Left ventricle myocardium superior (tissue), 1 donor: Measurements from ENCODE around the gene FAM184B. TPM values are rescaled to one million over a fixed set of nuclear protein-coding genes. Genes with fewer than 3 reads are reported as not detected.

ENCODE experiments used
- ATAC-seq: fragments of 200-7000 bp; cut with Tn5 transposase; one replicate; pipeline ENCODE4 v1.9.1; 2020; ENCODE audit warnings: mild to moderate bottlenecking, moderate library complexity
- DNase-seq: peaks from one replicate; pipeline ENCODE4 v3.0.0-alpha.2; 2020
- intact Hi-C: fragments of 100-400 bp; cut with micrococcal nuclease; formaldehyde crosslinking; loops from one replicate; pipeline ENCODE4 v1.11.0; 2022
- long read RNA-seq: library from polyadenylated mRNA; unstranded; transcript quantifications from one replicate; pipeline ENCODE4 v2.0.0, GENCODE V29; 2021
- total RNA-seq: library from RNA; stranded (reverse); fragmentation: NEBNext Ultra II Directional; extraction: Animal tissue kit (Norgen Biotek cat#: 25700); gene quantifications from one replicate; pipeline ENCODE4 v1.2.1, GENCODE V29; 2021
- donor health status: DM: no; HTN: yes; CAD: no; lungs with severe emphysema.

FAM184B gene
- not detected for total RNA-seq
- long read RNA-seq, partial matches to known transcripts, result 0 of 2 reads
- long read RNA-seq, other reads (novel, unspliced or antisense), result 2 of 2 reads

DNA sequence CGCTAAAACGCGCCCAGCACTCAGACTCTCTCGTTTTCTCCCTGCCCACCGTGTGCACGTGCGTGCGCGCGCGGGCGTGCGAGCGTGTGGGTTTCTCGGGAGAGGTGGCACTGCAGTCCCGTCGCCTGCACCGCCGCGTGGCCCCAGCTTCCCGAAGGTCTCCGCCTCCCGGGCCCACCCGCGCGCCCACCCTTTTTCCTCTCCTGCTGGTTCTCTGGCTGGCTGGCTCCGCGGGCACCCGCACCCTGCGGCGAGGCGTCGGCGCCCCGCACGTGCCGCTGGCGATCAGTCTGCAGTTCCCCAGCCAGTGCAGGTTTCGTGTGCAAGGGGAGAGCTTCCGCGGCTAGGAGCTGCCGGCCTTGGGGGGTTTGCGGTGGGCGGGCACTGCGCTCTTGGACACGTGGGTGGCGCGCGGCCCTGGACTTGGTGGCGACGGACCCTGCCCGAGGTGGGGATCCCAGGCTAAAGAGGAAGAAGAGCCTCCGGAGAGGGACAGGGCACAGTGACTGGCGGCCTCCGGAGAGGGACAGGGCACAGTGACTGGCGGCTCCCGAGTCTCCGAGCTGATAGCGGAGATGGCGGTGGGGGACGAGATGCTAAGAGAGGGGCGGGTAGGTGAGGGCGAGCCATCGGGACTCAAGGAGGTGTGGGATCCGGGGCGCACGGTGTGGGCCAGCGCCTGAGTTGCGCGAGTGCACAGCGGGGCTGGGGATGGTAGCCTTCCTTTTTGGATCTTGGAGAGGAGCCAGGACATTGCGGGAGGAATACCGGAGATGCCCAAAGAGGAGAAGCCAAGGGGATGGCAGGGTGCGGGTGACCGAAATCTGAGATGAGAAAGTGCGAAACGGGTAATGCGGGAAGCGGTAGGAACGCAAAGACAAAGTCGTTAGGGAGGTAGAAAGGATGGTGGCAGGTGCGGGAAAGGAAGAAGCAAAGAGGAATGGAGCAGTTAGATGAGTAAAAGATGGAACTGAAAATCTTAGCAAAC lies at the start of gene FAM184B:
TSS of gene FAM184B (minus strand) at position 322 of the 988 bp plus-strand sequence. CDS start 322 bp downstream, outside the sequence.
- no peak for DNase-seq
- ATAC-seq, result peak; percentile 32
- intact Hi-C loops, result no loop called here

DNA sequence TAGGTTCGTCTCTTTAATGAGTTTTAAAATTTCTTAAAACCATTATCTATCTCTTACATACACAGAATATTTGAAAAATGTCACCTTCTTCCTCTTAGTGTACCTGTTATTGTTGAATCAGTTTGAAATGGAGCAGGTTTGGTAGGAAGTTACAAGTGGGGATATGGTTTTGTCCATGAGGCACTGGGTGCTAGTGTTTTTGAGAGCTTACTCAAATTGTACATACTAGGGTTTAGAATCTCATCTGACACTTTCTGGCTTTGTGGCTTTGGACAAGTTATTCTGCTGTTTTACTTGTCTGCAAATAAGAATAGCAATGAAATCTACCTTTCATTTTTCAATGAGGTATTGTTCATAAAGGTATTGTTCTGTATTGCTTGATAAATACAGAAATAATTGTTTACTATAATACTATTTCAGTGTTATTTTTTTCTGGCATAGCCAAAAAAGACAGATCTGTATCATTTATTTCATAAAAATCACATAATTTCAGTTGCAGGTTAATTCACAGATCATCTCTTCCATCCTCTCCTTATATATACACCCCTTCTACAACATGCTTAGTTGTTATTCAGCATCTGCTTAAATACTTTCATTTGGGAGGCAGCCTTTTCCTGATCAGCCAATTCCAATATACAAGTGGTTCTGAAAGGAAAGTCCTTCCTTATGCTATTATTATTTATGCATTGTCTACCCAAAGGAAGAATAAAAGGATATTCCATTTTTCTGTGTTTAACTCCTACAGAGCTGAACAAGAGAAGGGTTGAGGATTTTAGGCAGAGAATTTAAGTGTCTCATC lies 42.6 kb upstream of the FAM184B start:
- no peak for DNase-seq
- intact Hi-C loops, result no loop called here
- no peak for ATAC-seq

- intact Hi-C loops, result loop anchor here (5.0 kb wide), 2 partner anchors 550 to 770 kb away; no protein-coding TSS in a partner anchor
- no peak for ATAC-seq
- no peak for DNase-seq
These were observed 35.6 kb upstream of the FAM184B start for GRCh38 chr4:17817027-17817426.

GRCh38 chr4:17816142-17816541 lies 34.7 kb upstream of the FAM184B start:
- no peak for ATAC-seq
- intact Hi-C loops, result loop anchor here (5.0 kb wide), 2 partner anchors 551 to 771 kb away; no protein-coding TSS in a partner anchor
- DNase-seq, result no peak

DNA sequence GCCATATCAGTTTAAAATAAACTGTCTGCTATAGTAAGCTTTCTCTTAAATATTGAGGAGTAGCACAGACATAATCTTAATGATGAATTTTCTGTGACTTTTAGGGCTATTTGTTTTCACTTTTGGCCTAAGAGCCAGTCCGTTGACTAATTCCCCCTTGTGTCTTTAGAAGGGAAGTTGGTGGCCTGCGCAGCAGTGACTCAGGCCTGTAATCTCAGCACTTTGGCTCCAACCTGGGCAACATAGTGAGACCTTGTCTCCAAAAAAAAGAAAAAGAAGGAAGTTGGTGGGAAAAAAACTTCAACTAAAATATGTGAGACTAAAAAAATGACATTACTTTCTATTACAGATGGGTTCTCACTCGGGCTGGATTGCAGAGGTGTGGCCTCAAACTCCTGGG lies 32.7 kb upstream of the FAM184B start:
- intact Hi-C loops, result loop anchor here (5.0 kb wide), 1 partner anchor 208 kb away; the partner anchor contains the start of gene LCORL
- no peak for DNase-seq
- no peak for ATAC-seq

DNA sequence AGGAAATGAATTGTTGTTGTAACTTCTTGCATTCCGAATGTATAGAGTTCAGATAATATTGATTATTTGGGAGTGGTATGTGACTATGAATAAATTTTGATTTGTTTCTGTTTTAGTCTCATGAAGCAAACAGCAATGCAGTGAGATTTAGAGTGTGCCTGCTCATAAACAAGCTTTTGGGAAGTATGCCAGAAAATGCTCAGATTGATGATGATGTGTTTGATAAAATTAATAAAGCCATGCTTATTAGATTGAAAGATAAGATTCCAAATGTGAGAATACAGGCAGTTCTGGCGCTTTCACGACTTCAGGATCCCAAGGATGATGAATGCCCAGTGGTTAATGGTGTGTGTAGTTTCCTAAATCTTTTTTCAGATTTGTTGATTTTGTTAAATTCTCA lies 31.4 kb upstream of the FAM184B start:
- DNase-seq, result no peak
- ATAC-seq, result no peak
- intact Hi-C loops, result loop anchor here (5.0 kb wide), 1 partner anchor 210 kb away; the partner anchor contains the start of gene LCORL

GRCh38 chr4:17812125-17812524 lies 30.7 kb upstream of the FAM184B start:
- DNase-seq (no peak), ATAC-seq (no peak)
- intact Hi-C loops, result loop anchor here (5.0 kb wide), 1 partner anchor 210 kb away; the partner anchor contains the start of gene LCORL

GRCh38 chr4:17811078-17811603 lies 29.7 kb upstream of the FAM184B start:
- peak; percentile 9 for ATAC-seq
- DNase-seq, result no peak

GRCh38 chr4:17810260-17811077 lies 29.0 kb upstream of the FAM184B start, which contains the start of the genes DCAF16 and NCAPG:
Gene DCAF16 (minus strand): TSS chr4:17810757. CDS start chr4:17804141, 6,616 bp downstream.
Gene NCAPG (plus strand): TSS chr4:17810979. CDS start chr4:17811078, 99 bp downstream.
- intact Hi-C loops, result loop anchor here (5.0 kb wide), 1 partner anchor 212 kb away; the partner anchor contains the start of gene LCORL
- ATAC-seq, result peak; percentile 100
- peak; percentile 99 for DNase-seq

More at GRCh38 chr4:17811078-17811603, 29.7 kb upstream of the FAM184B start:
- intact Hi-C loops, result loop anchor here (5.0 kb wide), 1 partner anchor 211 kb away; the partner anchor contains the start of gene LCORL

DNA sequence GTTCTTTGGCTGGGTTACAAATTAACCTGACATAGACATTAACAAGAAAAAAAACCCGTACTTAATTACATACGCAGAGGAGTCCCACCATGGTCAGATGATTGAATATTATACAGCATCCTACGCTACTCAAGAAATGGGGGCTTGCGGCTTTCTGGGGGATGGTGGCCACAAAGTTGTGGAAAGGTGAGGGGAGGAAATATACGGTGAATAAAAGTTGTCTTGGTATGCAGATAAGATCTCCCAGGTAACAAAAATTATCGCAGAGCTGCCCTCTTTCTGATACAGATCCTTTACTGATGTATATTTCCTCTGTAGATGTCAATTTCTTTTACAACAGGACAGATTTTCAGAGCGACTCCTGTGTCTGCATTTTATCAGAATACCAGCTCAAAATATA lies 28.2 kb upstream of the FAM184B start:
- no peak for ATAC-seq
- no peak for DNase-seq
- intact Hi-C loops, result loop anchor here (5.0 to 10.0 kb wide), 2 partner anchors 213 to 265 kb away; partner anchors contain the start of gene LCORL

GRCh38 chr4:17807446-17807845 lies 26.0 kb upstream of the FAM184B start:
- DNase-seq (no peak), ATAC-seq (no peak)
- intact Hi-C loops, result loop anchor here (10.0 kb wide), 1 partner anchor 263 kb away; no protein-coding TSS in a partner anchor

DNA sequence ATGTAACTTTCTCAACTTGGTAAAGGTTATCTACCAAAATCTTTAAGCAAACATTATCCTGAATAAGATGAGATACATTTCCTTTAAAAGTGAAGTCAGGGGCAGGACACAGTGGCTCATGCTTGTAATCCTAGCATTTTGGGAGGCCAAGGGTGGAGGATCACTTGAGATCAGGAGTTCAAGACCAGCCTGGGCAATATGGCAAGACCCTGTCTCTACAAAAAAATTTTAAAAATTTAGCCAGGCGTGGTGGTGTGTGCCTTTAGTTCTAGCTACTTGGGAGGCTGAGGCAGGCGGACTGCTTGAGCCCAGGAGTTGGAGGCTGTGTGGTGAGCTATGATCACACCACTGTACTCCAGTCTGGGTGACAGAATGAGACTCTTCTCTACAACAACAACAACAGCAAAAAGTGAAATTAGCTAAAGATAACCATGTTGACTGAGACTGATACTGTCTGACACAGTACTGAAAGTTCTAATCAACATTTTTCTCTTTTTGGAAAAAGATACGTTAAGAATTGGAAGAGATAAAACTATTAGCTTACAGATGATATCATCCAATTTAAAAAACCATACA lies 24.2 kb upstream of the FAM184B start:
- ATAC-seq (no peak), DNase-seq (no peak)
- intact Hi-C loops, result loop anchor here (10.0 kb wide), 1 partner anchor 261 kb away; no protein-coding TSS in a partner anchor

DNA sequence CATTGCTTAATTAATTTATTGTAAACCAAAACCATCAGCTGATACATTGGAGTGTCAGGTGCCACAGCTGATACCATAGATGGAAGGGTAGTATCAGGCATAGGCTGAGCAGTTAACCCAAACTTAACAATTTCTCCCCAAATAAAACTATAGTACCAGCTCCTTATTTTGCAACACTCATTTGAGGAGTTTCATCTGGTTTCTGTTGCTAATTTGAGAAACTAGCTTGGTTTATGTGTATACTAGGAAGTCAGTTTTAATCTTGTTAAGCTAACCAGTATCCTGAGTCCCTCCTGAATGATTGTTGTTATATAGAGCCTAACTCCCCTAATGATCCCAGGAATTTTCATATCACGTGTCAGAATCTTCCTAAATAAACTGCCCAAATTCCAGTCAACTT lies 16.4 kb upstream of the FAM184B start:
- no peak for DNase-seq
- intact Hi-C loops, result no loop called here
- no peak for ATAC-seq

GRCh38 chr4:17794730-17795129 lies 13.3 kb upstream of the FAM184B start:
- DNase-seq (no peak), ATAC-seq (no peak)
- intact Hi-C loops, result no loop called here

GRCh38 chr4:17788956-17789355 lies 7.5 kb upstream of the FAM184B start:
- intact Hi-C loops, result no loop called here

DNA sequence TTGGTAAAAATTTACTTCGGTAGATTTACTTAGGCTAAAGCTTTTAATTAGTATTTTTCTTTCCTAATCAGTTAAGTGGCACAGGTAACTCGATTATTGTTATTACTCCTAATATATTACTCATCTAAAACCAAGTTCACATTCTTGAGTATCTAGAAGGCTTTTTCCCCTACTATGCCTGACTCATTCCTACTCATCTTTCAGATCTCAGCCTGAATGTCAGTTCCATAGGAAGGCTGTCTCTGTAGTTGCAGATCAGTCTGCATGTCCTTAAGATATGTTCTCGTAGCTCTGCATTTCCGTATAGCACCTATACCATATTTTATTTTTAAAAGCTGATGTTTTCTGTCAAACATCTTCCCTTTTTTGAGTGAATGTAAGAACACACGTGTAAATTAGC lies 5.9 kb upstream of the FAM184B start:
- no peak for ATAC-seq
- intact Hi-C loops, result no loop called here
- DNase-seq, result no peak

More at GRCh38 chr4:17788956-17789355, 7.5 kb upstream of the FAM184B start:
- DNase-seq (no peak), ATAC-seq (no peak)

- ATAC-seq (no peak), DNase-seq (no peak)
- intact Hi-C loops, result no loop called here
These were observed 5.1 kb upstream of the FAM184B start for GRCh38 chr4:17786567-17786966.
